ENCODE results near the gene TLK1. TPM values are rescaled to one million over a fixed set of nuclear protein-coding genes. Genes with fewer than 3 reads are reported as not detected.

TLK1 gene
- total RNA-seq: 14.6 TPM

- no peaks in the 10 kb centered on the region for H3K27me3 ChIP-seq (ENCODE audit: control insufficient read depth in 3 of 3, insufficient read depth in 3 of 3, low read length in 3 of 3)
- peak within 1 kb of the TSS; percentile 97 for H3K27ac ChIP-seq (ENCODE audit: low read depth, low read length)
- H3K4me1 ChIP-seq (ENCODE audit: control insufficient read depth in 3 of 3, insufficient read depth in 3 of 3, low read length in 3 of 3): peaks cover 8 to 15% (median 8%) of the 10 kb centered on the region in 3 donors
- no peaks in the 10 kb centered on the region for H3K9me3 ChIP-seq (ENCODE audit: control insufficient read depth in 3 of 3, low read length in 3 of 3)
- peak within 1 kb of the TSS; percentile 90 to 93 (median 92) for H3K9ac ChIP-seq (ENCODE audit: low read depth in 1 of 3, low read length in 3 of 3)
- peak within 1 kb of the TSS; percentile 87 to 97 (median 91) for H3K4me3 ChIP-seq (ENCODE audit: low read length in 3 of 3)
- no peaks in the 10 kb centered on the region for H3K36me3 ChIP-seq (ENCODE audit: control insufficient read depth in 3 of 3, insufficient read depth in 3 of 3, low read length in 3 of 3)
Measured at GRCh38 chr2:171160119-171160955, at the start of gene TLK1. TLK1 (minus strand) TSS chr2:171160893; CDS start chr2:171160428, 465 bp downstream.

GRCh38 chr2:171210216-171210863 is 49.6 kb upstream of the TLK1 start:
- Histone ChIP-seq H3K9ac (ENCODE audit: low read depth in 1 of 3, low read length in 3 of 3) (no peak overlapping the region), H3K27me3 (ENCODE audit: control insufficient read depth in 3 of 3, insufficient read depth in 3 of 3, low read length in 3 of 3) (no peaks in the 10 kb centered on the region), H3K4me1 (ENCODE audit: control insufficient read depth in 3 of 3, insufficient read depth in 3 of 3, low read length in 3 of 3) (no peaks in the 10 kb centered on the region), H3K36me3 (ENCODE audit: control insufficient read depth in 3 of 3, insufficient read depth in 3 of 3, low read length in 3 of 3) (no peaks in the 10 kb centered on the region), H3K4me3 (ENCODE audit: low read length in 3 of 3) (no peak overlapping the region), H3K9me3 (ENCODE audit: control insufficient read depth in 3 of 3, low read length in 3 of 3) (no peaks in the 10 kb centered on the region), H3K27ac (ENCODE audit: low read depth, low read length) (no peak overlapping the region)

GRCh38 chr2:171208657-171209056 is 48.0 kb upstream of the TLK1 start:
- H3K27ac ChIP-seq (ENCODE audit: low read depth, low read length): no peak overlapping the region
- no peak overlapping the region for H3K4me3 ChIP-seq (ENCODE audit: low read length in 3 of 3)
- no peaks in the 10 kb centered on the region for H3K9me3 ChIP-seq (ENCODE audit: control insufficient read depth in 3 of 3, low read length in 3 of 3)
- no peaks in the 10 kb centered on the region for H3K27me3 ChIP-seq (ENCODE audit: control insufficient read depth in 3 of 3, insufficient read depth in 3 of 3, low read length in 3 of 3)
- no peaks in the 10 kb centered on the region for H3K4me1 ChIP-seq (ENCODE audit: control insufficient read depth in 3 of 3, insufficient read depth in 3 of 3, low read length in 3 of 3)
- no peak overlapping the region for H3K9ac ChIP-seq (ENCODE audit: low read depth in 1 of 3, low read length in 3 of 3)
- H3K36me3 ChIP-seq (ENCODE audit: control insufficient read depth in 3 of 3, insufficient read depth in 3 of 3, low read length in 3 of 3): no peaks in the 10 kb centered on the region

- Histone ChIP-seq H3K27ac (ENCODE audit: low read depth, low read length) (no peak overlapping the region), H3K27me3 (ENCODE audit: control insufficient read depth in 3 of 3, insufficient read depth in 3 of 3, low read length in 3 of 3) (no peaks in the 10 kb centered on the region), H3K36me3 (ENCODE audit: control insufficient read depth in 3 of 3, insufficient read depth in 3 of 3, low read length in 3 of 3) (no peaks in the 10 kb centered on the region), H3K4me1 (ENCODE audit: control insufficient read depth in 3 of 3, insufficient read depth in 3 of 3, low read length in 3 of 3) (no peaks in the 10 kb centered on the region), H3K9ac (ENCODE audit: low read depth in 1 of 3, low read length in 3 of 3) (no peak overlapping the region), H3K4me3 (ENCODE audit: low read length in 3 of 3) (no peak overlapping the region), H3K9me3 (ENCODE audit: control insufficient read depth in 3 of 3, low read length in 3 of 3) (no peaks in the 10 kb centered on the region)
Measured at GRCh38 chr2:171206422-171207115, 45.9 kb upstream of the TLK1 start.

GRCh38 chr2:171205551-171205950 is 44.9 kb upstream of the TLK1 start:
- Histone ChIP-seq H3K27ac (ENCODE audit: low read depth, low read length) (no peak overlapping the region), H3K4me3 (ENCODE audit: low read length in 3 of 3) (no peak overlapping the region), H3K9ac (ENCODE audit: low read depth in 1 of 3, low read length in 3 of 3) (no peak overlapping the region), H3K36me3 (ENCODE audit: control insufficient read depth in 3 of 3, insufficient read depth in 3 of 3, low read length in 3 of 3) (no peaks in the 10 kb centered on the region), H3K9me3 (ENCODE audit: control insufficient read depth in 3 of 3, low read length in 3 of 3) (no peaks in the 10 kb centered on the region), H3K27me3 (ENCODE audit: control insufficient read depth in 3 of 3, insufficient read depth in 3 of 3, low read length in 3 of 3) (no peaks in the 10 kb centered on the region), H3K4me1 (ENCODE audit: control insufficient read depth in 3 of 3, insufficient read depth in 3 of 3, low read length in 3 of 3) (no peaks in the 10 kb centered on the region)

- Histone ChIP-seq H3K4me1 (ENCODE audit: control insufficient read depth in 3 of 3, insufficient read depth in 3 of 3, low read length in 3 of 3) (no peaks in the 10 kb centered on the region), H3K27ac (ENCODE audit: low read depth, low read length) (no peak overlapping the region), H3K9me3 (ENCODE audit: control insufficient read depth in 3 of 3, low read length in 3 of 3) (no peaks in the 10 kb centered on the region), H3K36me3 (ENCODE audit: control insufficient read depth in 3 of 3, insufficient read depth in 3 of 3, low read length in 3 of 3) (no peaks in the 10 kb centered on the region), H3K27me3 (ENCODE audit: control insufficient read depth in 3 of 3, insufficient read depth in 3 of 3, low read length in 3 of 3) (no peaks in the 10 kb centered on the region), H3K9ac (ENCODE audit: low read depth in 1 of 3, low read length in 3 of 3) (no peak overlapping the region), H3K4me3 (ENCODE audit: low read length in 3 of 3) (no peak overlapping the region)
Measured at GRCh38 chr2:171201767-171202166, 41.1 kb upstream of the TLK1 start.

GRCh38 chr2:171201271-171201670 is 40.6 kb upstream of the TLK1 start:
- H3K4me1 ChIP-seq (ENCODE audit: control insufficient read depth in 3 of 3, insufficient read depth in 3 of 3, low read length in 3 of 3): no peaks in the 10 kb centered on the region
- no peak overlapping the region for H3K27ac ChIP-seq (ENCODE audit: low read depth, low read length)
- H3K27me3 ChIP-seq (ENCODE audit: control insufficient read depth in 3 of 3, insufficient read depth in 3 of 3, low read length in 3 of 3): no peaks in the 10 kb centered on the region
- H3K9me3 ChIP-seq (ENCODE audit: control insufficient read depth in 3 of 3, low read length in 3 of 3): no peaks in the 10 kb centered on the region
- no peaks in the 10 kb centered on the region for H3K36me3 ChIP-seq (ENCODE audit: control insufficient read depth in 3 of 3, insufficient read depth in 3 of 3, low read length in 3 of 3)
- no peak overlapping the region for H3K4me3 ChIP-seq (ENCODE audit: low read length in 3 of 3)
- no peak overlapping the region for H3K9ac ChIP-seq (ENCODE audit: low read depth in 1 of 3, low read length in 3 of 3)

- H3K9ac ChIP-seq (ENCODE audit: low read depth in 1 of 3, low read length in 3 of 3): no peak overlapping the region
- no peaks in the 10 kb centered on the region for H3K9me3 ChIP-seq (ENCODE audit: control insufficient read depth in 3 of 3, low read length in 3 of 3)
- H3K4me1 ChIP-seq (ENCODE audit: control insufficient read depth in 3 of 3, insufficient read depth in 3 of 3, low read length in 3 of 3): no peaks in the 10 kb centered on the region
- no peaks in the 10 kb centered on the region for H3K27me3 ChIP-seq (ENCODE audit: control insufficient read depth in 3 of 3, insufficient read depth in 3 of 3, low read length in 3 of 3)
- H3K4me3 ChIP-seq (ENCODE audit: low read length in 3 of 3): no peak overlapping the region
- no peak overlapping the region for H3K27ac ChIP-seq (ENCODE audit: low read depth, low read length)
- no peaks in the 10 kb centered on the region for H3K36me3 ChIP-seq (ENCODE audit: control insufficient read depth in 3 of 3, insufficient read depth in 3 of 3, low read length in 3 of 3)
Measured at GRCh38 chr2:171200469-171200868, 39.8 kb upstream of the TLK1 start.

- Histone ChIP-seq H3K36me3 (ENCODE audit: control insufficient read depth in 3 of 3, insufficient read depth in 3 of 3, low read length in 3 of 3) (no peaks in the 10 kb centered on the region), H3K9me3 (ENCODE audit: control insufficient read depth in 3 of 3, low read length in 3 of 3) (no peaks in the 10 kb centered on the region), H3K9ac (ENCODE audit: low read depth in 1 of 3, low read length in 3 of 3) (no peak overlapping the region), H3K27me3 (ENCODE audit: control insufficient read depth in 3 of 3, insufficient read depth in 3 of 3, low read length in 3 of 3) (no peaks in the 10 kb centered on the region), H3K4me1 (ENCODE audit: control insufficient read depth in 3 of 3, insufficient read depth in 3 of 3, low read length in 3 of 3) (no peaks in the 10 kb centered on the region), H3K27ac (ENCODE audit: low read depth, low read length) (no peak overlapping the region), H3K4me3 (ENCODE audit: low read length in 3 of 3) (no peak overlapping the region)
Measured at GRCh38 chr2:171191021-171191420, 30.3 kb upstream of the TLK1 start.

- H3K4me1 ChIP-seq (ENCODE audit: control insufficient read depth in 3 of 3, insufficient read depth in 3 of 3, low read length in 3 of 3): no peaks in the 10 kb centered on the region
- no peaks in the 10 kb centered on the region for H3K9me3 ChIP-seq (ENCODE audit: control insufficient read depth in 3 of 3, low read length in 3 of 3)
Measured at GRCh38 chr2:171187819-171188218, 27.1 kb upstream of the TLK1 start.

More at GRCh38 chr2:171187819-171188218, 27.1 kb upstream of the TLK1 start:
- Histone ChIP-seq H3K4me3 (ENCODE audit: low read length in 3 of 3) (no peak overlapping the region), H3K27ac (ENCODE audit: low read depth, low read length) (no peak overlapping the region), H3K27me3 (ENCODE audit: control insufficient read depth in 3 of 3, insufficient read depth in 3 of 3, low read length in 3 of 3) (no peaks in the 10 kb centered on the region), H3K9ac (ENCODE audit: low read depth in 1 of 3, low read length in 3 of 3) (no peak overlapping the region), H3K36me3 (ENCODE audit: control insufficient read depth in 3 of 3, insufficient read depth in 3 of 3, low read length in 3 of 3) (no peaks in the 10 kb centered on the region)
